IPS-20b (cell line): Measurements from ENCODE around the gene XPC.

Source experiments
- H3K27ac ChIP-seq: one replicate; pipeline ENCODE4 v1.5.1; 2013; ENCODE audit warnings: low read length
- H3K27me3 ChIP-seq: 2 replicates; pipeline ENCODE4 v1.6.1; 2013; ENCODE audit warnings: mild to moderate bottlenecking, low read length, inconsistent platforms; ENCODE audit not compliant: insufficient read depth
- H3K36me3 ChIP-seq: 2 replicates; pipeline ENCODE4 v1.6.1; 2013; ENCODE audit warnings: low read depth, mild to moderate bottlenecking, inconsistent platforms, low read length, moderate library complexity; ENCODE audit not compliant: insufficient read depth
- H3K4me1 ChIP-seq: 2 replicates; pipeline ENCODE4 v1.6.1; 2013; ENCODE audit warnings: mild to moderate bottlenecking, control low read depth, inconsistent platforms, low read length, moderate library complexity; ENCODE audit not compliant: insufficient read depth
- H3K4me3 ChIP-seq: 2 replicates; pipeline ENCODE4 v1.5.1; 2013; ENCODE audit warnings: mild to moderate bottlenecking, low read length, inconsistent platforms
- H3K9ac ChIP-seq: 2 replicates; pipeline ENCODE4 v1.6.1; 2013; ENCODE audit warnings: low read depth, mild to moderate bottlenecking, inconsistent platforms, low read length, moderate library complexity
- H3K9me3 ChIP-seq: 2 replicates; pipeline ENCODE4 v1.6.1; 2013; ENCODE audit warnings: mild to moderate bottlenecking, low read depth, low read length, inconsistent platforms; ENCODE audit not compliant: insufficient read depth

The XPC gene

DNA sequence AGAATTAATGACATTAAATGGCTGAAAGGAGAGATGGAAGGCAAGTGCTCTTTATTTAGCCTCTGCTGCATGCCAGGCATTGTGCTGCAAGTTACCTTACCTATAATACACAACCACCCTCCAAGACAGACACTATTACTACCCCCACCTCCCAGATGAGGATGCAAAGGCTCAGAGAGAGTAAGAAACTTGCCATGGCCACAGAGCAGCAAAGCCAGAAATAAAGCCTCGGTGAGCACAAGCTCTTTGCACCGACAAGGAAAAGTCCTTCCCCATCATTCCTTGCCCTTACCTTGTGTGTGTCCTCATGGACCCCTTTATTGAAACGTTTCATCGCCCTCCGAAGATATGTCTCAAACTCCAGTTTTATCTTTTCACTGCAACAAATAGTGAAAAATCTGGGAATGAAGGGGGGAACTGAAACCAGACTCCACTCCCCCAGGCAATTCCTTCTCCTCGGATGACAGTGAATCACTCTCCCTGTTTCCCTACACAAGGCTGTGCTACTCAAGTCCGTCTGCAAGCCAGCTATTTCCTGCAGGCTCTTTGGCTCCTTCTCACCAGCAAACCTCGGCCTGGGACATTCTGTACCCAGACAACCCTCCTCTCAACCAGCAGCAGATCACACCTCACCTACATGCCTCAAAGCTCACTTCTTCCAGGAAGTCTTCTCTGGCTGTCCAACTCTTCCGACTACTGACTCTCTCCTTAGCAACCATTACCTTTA lies 11.4 kb downstream of the XPC start:
- Histone ChIP-seq H3K36me3 (peaks cover 96% of the 10 kb centered on the region), H3K27ac (no peak overlapping the region), H3K4me3 (no peak overlapping the region), H3K4me1 (no peaks in the 10 kb centered on the region), H3K27me3 (no peaks in the 10 kb centered on the region), H3K9me3 (peaks cover 3% of the 10 kb centered on the region; the same call in 1 of the 2 replicates), H3K9ac (no peak overlapping the region)

GRCh38 chr3:14162178-14162577 lies 16.2 kb downstream of the XPC start:
- Histone ChIP-seq H3K27ac (no peak overlapping the region), H3K27me3 (no peaks in the 10 kb centered on the region), H3K9me3 (peaks cover 8% of the 10 kb centered on the region; the same call in 1 of the 2 replicates), H3K4me3 (no peak overlapping the region), H3K4me1 (no peaks in the 10 kb centered on the region), H3K36me3 (peaks cover 96% of the 10 kb centered on the region), H3K9ac (no peak overlapping the region)

DNA sequence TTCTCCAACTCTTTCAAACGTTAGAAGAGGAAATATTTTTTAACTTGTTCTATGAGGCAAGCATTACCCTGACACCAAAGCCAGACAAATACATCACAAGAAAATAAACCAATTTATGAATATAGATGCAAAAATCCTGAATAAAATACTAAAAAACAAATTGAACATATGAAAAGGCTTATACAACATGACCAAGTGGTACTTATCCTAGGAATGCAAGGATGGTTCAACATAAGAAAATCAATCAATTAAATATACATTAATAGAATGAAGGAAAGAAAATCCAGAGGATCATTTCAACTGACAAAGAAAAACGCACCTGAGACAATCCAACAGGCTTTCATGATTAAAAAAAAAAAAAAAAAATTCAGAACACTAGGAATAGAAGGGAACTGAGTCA lies 17.1 kb downstream of the XPC start:
- peaks cover 98% of the 10 kb centered on the region for H3K36me3 ChIP-seq
- H3K4me3 ChIP-seq: no peak overlapping the region
- H3K4me1 ChIP-seq: no peaks in the 10 kb centered on the region
- no peak overlapping the region for H3K27ac ChIP-seq
- H3K9me3 ChIP-seq: peaks cover 8% of the 10 kb centered on the region; the same call in 1 of the 2 replicates
- no peaks in the 10 kb centered on the region for H3K27me3 ChIP-seq
- H3K9ac ChIP-seq: no peak overlapping the region

DNA sequence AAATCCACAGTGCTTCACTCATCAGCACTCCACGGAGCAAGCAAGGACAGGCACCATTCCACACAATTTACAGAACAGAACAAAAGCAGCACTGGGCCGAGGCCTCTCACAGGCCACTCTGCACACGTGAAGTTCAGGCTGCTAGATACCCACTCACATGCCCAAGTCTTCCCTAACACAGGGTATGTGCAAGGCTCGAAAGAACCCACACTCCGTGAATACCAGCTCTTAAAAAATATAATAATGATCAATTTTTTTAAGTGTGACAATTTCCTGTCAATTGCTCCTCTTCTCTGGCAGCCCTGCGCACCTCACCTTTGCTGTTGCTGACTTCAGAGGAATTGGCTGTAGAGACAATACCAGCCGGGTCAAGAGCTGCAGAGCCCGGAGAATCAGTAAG lies 19.0 kb downstream of the XPC start:
- H3K36me3 ChIP-seq: peaks cover 89% of the 10 kb centered on the region
- H3K27me3 ChIP-seq: no peaks in the 10 kb centered on the region

GRCh38 chr3:14158370-14158769 lies 20.0 kb downstream of the XPC start:
- H3K27ac ChIP-seq: no peak overlapping the region
- H3K4me1 ChIP-seq: no peaks in the 10 kb centered on the region
- no peak overlapping the region for H3K9ac ChIP-seq
- no peak overlapping the region for H3K4me3 ChIP-seq
- H3K36me3 ChIP-seq: peaks cover 87% of the 10 kb centered on the region
- no peaks in the 10 kb centered on the region for H3K27me3 ChIP-seq
- H3K9me3 ChIP-seq: peaks cover 8% of the 10 kb centered on the region; the same call in 1 of the 2 replicates

More for the DNA sequence above, 19.0 kb downstream of the XPC start:
- H3K9ac ChIP-seq: no peak overlapping the region
- peaks cover 8% of the 10 kb centered on the region; the same call in 1 of the 2 replicates for H3K9me3 ChIP-seq
- no peaks in the 10 kb centered on the region for H3K4me1 ChIP-seq
- no peak overlapping the region for H3K4me3 ChIP-seq
- H3K27ac ChIP-seq: no peak overlapping the region

GRCh38 chr3:14157951-14158350 lies 20.4 kb downstream of the XPC start:
- no peaks in the 10 kb centered on the region for H3K27me3 ChIP-seq
- H3K27ac ChIP-seq: no peak overlapping the region
- H3K4me3 ChIP-seq: no peak overlapping the region
- no peak overlapping the region for H3K9ac ChIP-seq
- H3K36me3 ChIP-seq: peaks cover 87% of the 10 kb centered on the region
- H3K4me1 ChIP-seq: no peaks in the 10 kb centered on the region
- peaks cover 8% of the 10 kb centered on the region; the same call in 1 of the 2 replicates for H3K9me3 ChIP-seq

GRCh38 chr3:14156843-14157561 lies 21.4 kb downstream of the XPC start:
- Histone ChIP-seq H3K36me3 (peaks cover 86% of the 10 kb centered on the region), H3K9me3 (peaks cover 5% of the 10 kb centered on the region; the same call in 1 of the 2 replicates), H3K4me1 (no peaks in the 10 kb centered on the region), H3K9ac (no peak overlapping the region), H3K4me3 (no peak overlapping the region), H3K27me3 (no peaks in the 10 kb centered on the region), H3K27ac (no peak overlapping the region)

GRCh38 chr3:14156201-14156600 lies 22.2 kb downstream of the XPC start:
- no peak overlapping the region for H3K4me3 ChIP-seq
- H3K36me3 ChIP-seq: peaks cover 83% of the 10 kb centered on the region
- H3K27ac ChIP-seq: no peak overlapping the region
- H3K9ac ChIP-seq: no peak overlapping the region
- no peaks in the 10 kb centered on the region for H3K9me3 ChIP-seq
- H3K4me1 ChIP-seq: no peaks in the 10 kb centered on the region
- no peaks in the 10 kb centered on the region for H3K27me3 ChIP-seq

DNA sequence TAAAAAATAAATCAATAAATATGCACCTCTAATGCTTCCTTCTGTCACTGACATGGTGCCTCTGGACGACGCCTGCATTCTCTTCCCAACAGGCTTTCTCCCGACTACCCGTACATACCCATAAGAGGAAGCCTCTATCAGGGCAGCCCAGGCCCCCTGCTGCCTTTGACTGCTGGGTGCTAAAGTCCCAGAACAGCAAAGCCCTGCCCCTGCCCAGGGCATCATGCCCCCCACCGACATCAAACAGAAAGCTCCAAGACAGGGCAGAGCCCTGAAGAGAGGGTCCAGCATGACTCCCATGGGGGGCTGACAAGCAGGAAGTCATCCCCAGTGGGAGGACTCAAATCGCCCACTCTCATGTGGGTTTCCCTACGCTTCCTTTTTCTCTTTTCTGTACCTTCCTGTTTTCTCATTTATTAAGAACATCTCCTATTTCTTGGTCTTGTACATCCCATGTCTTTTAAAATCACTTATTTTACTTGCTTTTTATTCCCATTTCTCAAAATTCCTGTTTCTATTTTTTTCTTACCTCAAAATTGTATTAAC lies 23.4 kb downstream of the XPC start:
- H3K9me3 ChIP-seq: no peaks in the 10 kb centered on the region
- peaks cover 70% of the 10 kb centered on the region for H3K36me3 ChIP-seq
- H3K4me1 ChIP-seq: no peaks in the 10 kb centered on the region
- no peak overlapping the region for H3K27ac ChIP-seq
- H3K4me3 ChIP-seq: no peak overlapping the region
- no peaks in the 10 kb centered on the region for H3K27me3 ChIP-seq
- H3K9ac ChIP-seq: no peak overlapping the region

- no peak overlapping the region for H3K27ac ChIP-seq
- H3K36me3 ChIP-seq: peaks cover 64% of the 10 kb centered on the region
- H3K4me1 ChIP-seq: no peaks in the 10 kb centered on the region
- H3K27me3 ChIP-seq: no peaks in the 10 kb centered on the region
- no peak overlapping the region for H3K4me3 ChIP-seq
- H3K9me3 ChIP-seq: no peaks in the 10 kb centered on the region
- H3K9ac ChIP-seq: no peak overlapping the region
Observed at GRCh38 chr3:14154276-14154675, 24.1 kb downstream of the XPC start.

- H3K4me1 ChIP-seq: no peaks in the 10 kb centered on the region
- H3K27ac ChIP-seq: no peak overlapping the region
- no peaks in the 10 kb centered on the region for H3K9me3 ChIP-seq
- H3K4me3 ChIP-seq: no peak overlapping the region
- no peak overlapping the region for H3K9ac ChIP-seq
- peaks cover 57% of the 10 kb centered on the region for H3K36me3 ChIP-seq
- no peaks in the 10 kb centered on the region for H3K27me3 ChIP-seq
Observed at GRCh38 chr3:14153663-14154062, 24.7 kb downstream of the XPC start.

GRCh38 chr3:14152963-14153355 lies 25.4 kb downstream of the XPC start:
- H3K9ac ChIP-seq: no peak overlapping the region
- H3K27ac ChIP-seq: no peak overlapping the region
- no peaks in the 10 kb centered on the region for H3K27me3 ChIP-seq
- peaks cover 5% of the 10 kb centered on the region for H3K4me1 ChIP-seq
- H3K4me3 ChIP-seq: no peak overlapping the region
- no peaks in the 10 kb centered on the region for H3K9me3 ChIP-seq
- H3K36me3 ChIP-seq: peaks cover 50% of the 10 kb centered on the region
